Measurements from ENCODE around the gene ZNF554.

GRCh38 chr19:2837430-2837829, 17.8 kb downstream of the ZNF554 start:
- TF ChIP-seq POLR2AphosphoS5 (IDR thresholded peaks at IDR 0.05; ENCODE audit: low read depth) (no peak), REST (IDR thresholded peaks at IDR 0.05; ENCODE audit: unreplicated experiment) (no peak), CTCF (conservative IDR thresholded peaks at IDR 0.05; ENCODE audit: low read depth in 2 of 2) (no peak), EZH2 (IDR thresholded peaks at IDR 0.05; ENCODE audit: low read depth, unreplicated experiment) (no peak), EZH2phosphoT487 (IDR thresholded peaks at IDR 0.05; ENCODE audit: unreplicated experiment) (no peak), JUNB (IDR thresholded peaks at IDR 0.05; ENCODE audit: unreplicated experiment) (no peak), ZNF331 (CRISPR knock-in tag; IDR thresholded peaks at IDR 0.05; ENCODE audit: low read depth) (no peak), CREB1 (CRISPR knock-in tag; IDR thresholded peaks at IDR 0.05; ENCODE audit: low read depth) (no peak)

All from GM23338 (cell line).